GM12891 (cell line): Measurements from ENCODE around the gene WFDC5.

Source experiments
- PAX5 ChIP-seq: IDR thresholded peaks from 2 replicates; pipeline ENCODE4 v1.6.1; 2011; ENCODE audit warnings: low read length, moderate library complexity, mild to moderate bottlenecking; ENCODE audit not compliant: insufficient read depth, severe bottlenecking
- POLR2A ChIP-seq: IDR thresholded peaks from 2 replicates; pipeline ENCODE4 v1.6.1; 2011; ENCODE audit warnings: low read depth, low read length, control low read depth
- POLR2AphosphoS5 ChIP-seq: IDR thresholded peaks from 2 replicates; pipeline ENCODE4 v1.6.1; 2011; ENCODE audit warnings: low read depth, low read length, control low read depth
- POU2F2 ChIP-seq: IDR thresholded peaks from 2 replicates; pipeline ENCODE4 v1.6.1; 2011; ENCODE audit warnings: low read depth, mild to moderate bottlenecking, control low read depth, low read length, moderate library complexity
- SPI1 ChIP-seq: IDR thresholded peaks from 2 replicates; pipeline ENCODE4 v1.6.1; 2011; ENCODE audit warnings: low read depth, low read length, control low read depth
- TAF1 ChIP-seq: IDR thresholded peaks from 2 replicates; pipeline ENCODE4 v1.6.1; 2011; ENCODE audit warnings: low read depth, low read length, control low read depth

- TF ChIP-seq POLR2A: no peak
- no peak for TF ChIP-seq TAF1
- TF ChIP-seq POU2F2: no peak
- no peak for TF ChIP-seq POLR2AphosphoS5
- TF ChIP-seq SPI1: no peak
- no peak for TF ChIP-seq PAX5
These were observed 47.4 kb downstream of the WFDC5 start for GRCh38 chr20:45067558-45067957.
